Measurements from ENCODE around the gene AP3B2.

The AP3B2 gene

GRCh38 chr15:82692171-82692570 is 17.5 kb downstream of the AP3B2 start:
- Histone ChIP-seq H3K4me1 (ENCODE audit: insufficient read depth, low read length) (no peaks in the 10 kb centered on the region), H3K4me3 (ENCODE audit: low read length) (no peak overlapping the region), H3K27me3 (ENCODE audit: insufficient read depth, low read length) (no peaks in the 10 kb centered on the region)

GRCh38 chr15:82689147-82689546 is 20.5 kb downstream of the AP3B2 start:
- no peaks in the 10 kb centered on the region for H3K36me3 ChIP-seq (ENCODE audit: insufficient read depth, low read depth, low read length)
- H3K9me3 ChIP-seq (ENCODE audit: insufficient read depth, low read depth, low read length): no peaks in the 10 kb centered on the region
- H3K27ac ChIP-seq (ENCODE audit: low read length): no peak overlapping the region
- no peaks in the 10 kb centered on the region for H3K4me1 ChIP-seq (ENCODE audit: insufficient read depth, low read length)
- no peak overlapping the region for H3K4me3 ChIP-seq (ENCODE audit: low read length)
- no peaks in the 10 kb centered on the region for H3K27me3 ChIP-seq (ENCODE audit: insufficient read depth, low read length)
- no peak overlapping the region for H3K9ac ChIP-seq (ENCODE audit: low read depth, low read length)

More at GRCh38 chr15:82692171-82692570, 17.5 kb downstream of the AP3B2 start:
- no peak overlapping the region for H3K27ac ChIP-seq (ENCODE audit: low read length)
- H3K9ac ChIP-seq (ENCODE audit: low read depth, low read length): no peak overlapping the region
- no peaks in the 10 kb centered on the region for H3K36me3 ChIP-seq (ENCODE audit: insufficient read depth, low read depth, low read length)
- no peaks in the 10 kb centered on the region for H3K9me3 ChIP-seq (ENCODE audit: insufficient read depth, low read depth, low read length)

- Histone ChIP-seq H3K9ac (ENCODE audit: low read depth, low read length) (no peak overlapping the region), H3K36me3 (ENCODE audit: insufficient read depth, low read depth, low read length) (no peaks in the 10 kb centered on the region), H3K4me1 (ENCODE audit: insufficient read depth, low read length) (no peaks in the 10 kb centered on the region), H3K9me3 (ENCODE audit: insufficient read depth, low read depth, low read length) (no peaks in the 10 kb centered on the region), H3K4me3 (ENCODE audit: low read length) (no peak overlapping the region), H3K27me3 (ENCODE audit: insufficient read depth, low read length) (no peaks in the 10 kb centered on the region), H3K27ac (ENCODE audit: low read length) (no peak overlapping the region)
Measured at GRCh38 chr15:82688691-82689090, 21.0 kb downstream of the AP3B2 start.

GRCh38 chr15:82681371-82681770 is 28.3 kb downstream of the AP3B2 start:
- H3K27me3 ChIP-seq (ENCODE audit: insufficient read depth, low read length): peaks cover 34% of the 10 kb centered on the region
- no peaks in the 10 kb centered on the region for H3K9me3 ChIP-seq (ENCODE audit: insufficient read depth, low read depth, low read length)
- no peaks in the 10 kb centered on the region for H3K36me3 ChIP-seq (ENCODE audit: insufficient read depth, low read depth, low read length)
- peak overlapping the region; percentile 89; the same call in 1 of the 2 replicates for H3K9ac ChIP-seq (ENCODE audit: low read depth, low read length)
- peaks cover 5% of the 10 kb centered on the region; the same call in 1 of the 2 replicates for H3K4me1 ChIP-seq (ENCODE audit: insufficient read depth, low read length)
- H3K4me3 ChIP-seq (ENCODE audit: low read length): peak overlapping the region; percentile 89
- H3K27ac ChIP-seq (ENCODE audit: low read length): no peak overlapping the region

GRCh38 chr15:82680200-82681102 is 29.2 kb downstream of the AP3B2 start:
- Histone ChIP-seq H3K27ac (ENCODE audit: low read length) (peak overlapping the region; percentile 87), H3K27me3 (ENCODE audit: insufficient read depth, low read length) (peaks cover 34% of the 10 kb centered on the region)

GRCh38 chr15:82679626-82680199 is 30.0 kb downstream of the AP3B2 start:
- peak overlapping the region; percentile 89 for H3K4me3 ChIP-seq (ENCODE audit: low read length)
- peaks cover 5% of the 10 kb centered on the region for H3K4me1 ChIP-seq (ENCODE audit: insufficient read depth, low read length)
- H3K27me3 ChIP-seq (ENCODE audit: insufficient read depth, low read length): peaks cover 34% of the 10 kb centered on the region
- no peak overlapping the region for H3K27ac ChIP-seq (ENCODE audit: low read length)
- H3K9me3 ChIP-seq (ENCODE audit: insufficient read depth, low read depth, low read length): no peaks in the 10 kb centered on the region
- peak overlapping the region; percentile 51; the same call in 1 of the 2 replicates for H3K9ac ChIP-seq (ENCODE audit: low read depth, low read length)
- H3K36me3 ChIP-seq (ENCODE audit: insufficient read depth, low read depth, low read length): no peaks in the 10 kb centered on the region

More at GRCh38 chr15:82680200-82681102, 29.2 kb downstream of the AP3B2 start:
- no peaks in the 10 kb centered on the region for H3K9me3 ChIP-seq (ENCODE audit: insufficient read depth, low read depth, low read length)
- H3K4me1 ChIP-seq (ENCODE audit: insufficient read depth, low read length): peaks cover 5% of the 10 kb centered on the region
- H3K36me3 ChIP-seq (ENCODE audit: insufficient read depth, low read depth, low read length): no peaks in the 10 kb centered on the region
- H3K4me3 ChIP-seq (ENCODE audit: low read length): peak overlapping the region; percentile 89
- H3K9ac ChIP-seq (ENCODE audit: low read depth, low read length): peak overlapping the region; percentile 89

GRCh38 chr15:82677720-82678323 is 31.9 kb downstream of the AP3B2 start:
- Histone ChIP-seq H3K36me3 (ENCODE audit: insufficient read depth, low read depth, low read length) (no peaks in the 10 kb centered on the region), H3K9me3 (ENCODE audit: insufficient read depth, low read depth, low read length) (no peaks in the 10 kb centered on the region), H3K27me3 (ENCODE audit: insufficient read depth, low read length) (peaks cover 34% of the 10 kb centered on the region)

GRCh38 chr15:82674873-82675272 is 34.8 kb downstream of the AP3B2 start:
- H3K36me3 ChIP-seq (ENCODE audit: insufficient read depth, low read depth, low read length): no peaks in the 10 kb centered on the region
- H3K4me1 ChIP-seq (ENCODE audit: insufficient read depth, low read length): no peaks in the 10 kb centered on the region; the same call in 1 of the 2 replicates
- H3K27me3 ChIP-seq (ENCODE audit: insufficient read depth, low read length): peaks cover 20% of the 10 kb centered on the region
- H3K4me3 ChIP-seq (ENCODE audit: low read length): no peak overlapping the region
- H3K9ac ChIP-seq (ENCODE audit: low read depth, low read length): no peak overlapping the region
- H3K27ac ChIP-seq (ENCODE audit: low read length): no peak overlapping the region
- no peaks in the 10 kb centered on the region for H3K9me3 ChIP-seq (ENCODE audit: insufficient read depth, low read depth, low read length)

More at GRCh38 chr15:82677720-82678323, 31.9 kb downstream of the AP3B2 start:
- Histone ChIP-seq H3K4me3 (ENCODE audit: low read length) (no peak overlapping the region), H3K27ac (ENCODE audit: low read length) (no peak overlapping the region), H3K9ac (ENCODE audit: low read depth, low read length) (no peak overlapping the region), H3K4me1 (ENCODE audit: insufficient read depth, low read length) (peaks cover 5% of the 10 kb centered on the region)

- Histone ChIP-seq H3K9me3 (ENCODE audit: insufficient read depth, low read depth, low read length) (no peaks in the 10 kb centered on the region), H3K36me3 (ENCODE audit: insufficient read depth, low read depth, low read length) (no peaks in the 10 kb centered on the region), H3K27me3 (ENCODE audit: insufficient read depth, low read length) (no peaks in the 10 kb centered on the region), H3K27ac (ENCODE audit: low read length) (no peak overlapping the region), H3K9ac (ENCODE audit: low read depth, low read length) (no peak overlapping the region), H3K4me3 (ENCODE audit: low read length) (no peak overlapping the region), H3K4me1 (ENCODE audit: insufficient read depth, low read length) (no peaks in the 10 kb centered on the region; the same call in 1 of the 2 replicates)
Measured at GRCh38 chr15:82670699-82671098, 39.0 kb downstream of the AP3B2 start.

GRCh38 chr15:82666606-82667005 is 43.1 kb downstream of the AP3B2 start:
- no peaks in the 10 kb centered on the region for H3K36me3 ChIP-seq (ENCODE audit: insufficient read depth, low read depth, low read length)
- H3K27ac ChIP-seq (ENCODE audit: low read length): no peak overlapping the region
- H3K4me3 ChIP-seq (ENCODE audit: low read length): no peak overlapping the region
- H3K4me1 ChIP-seq (ENCODE audit: insufficient read depth, low read length): no peaks in the 10 kb centered on the region
- H3K9ac ChIP-seq (ENCODE audit: low read depth, low read length): no peak overlapping the region
- H3K27me3 ChIP-seq (ENCODE audit: insufficient read depth, low read length): peaks cover 19% of the 10 kb centered on the region
- no peaks in the 10 kb centered on the region for H3K9me3 ChIP-seq (ENCODE audit: insufficient read depth, low read depth, low read length)

GRCh38 chr15:82664021-82664420 is 45.7 kb downstream of the AP3B2 start:
- no peak overlapping the region for H3K4me3 ChIP-seq (ENCODE audit: low read length)
- H3K4me1 ChIP-seq (ENCODE audit: insufficient read depth, low read length): no peaks in the 10 kb centered on the region
- peaks cover 19% of the 10 kb centered on the region for H3K27me3 ChIP-seq (ENCODE audit: insufficient read depth, low read length)
- H3K36me3 ChIP-seq (ENCODE audit: insufficient read depth, low read depth, low read length): no peaks in the 10 kb centered on the region
- H3K27ac ChIP-seq (ENCODE audit: low read length): no peak overlapping the region
- H3K9me3 ChIP-seq (ENCODE audit: insufficient read depth, low read depth, low read length): no peaks in the 10 kb centered on the region
- H3K9ac ChIP-seq (ENCODE audit: low read depth, low read length): no peak overlapping the region

Data from iPS-20b (cell line).